ENCODE measurements around the gene STAC3. TPM values are rescaled to one million over a fixed set of nuclear protein-coding genes. Genes with fewer than 3 reads are reported as not detected.

The STAC3 gene
- total and polyA plus RNA-seq, 9 of the 15 experiments (the other 6 are each of a cell fraction or from before 2014, with no cell fraction given): 0.45 to 6.4 (median 3.3) TPM

DNA sequence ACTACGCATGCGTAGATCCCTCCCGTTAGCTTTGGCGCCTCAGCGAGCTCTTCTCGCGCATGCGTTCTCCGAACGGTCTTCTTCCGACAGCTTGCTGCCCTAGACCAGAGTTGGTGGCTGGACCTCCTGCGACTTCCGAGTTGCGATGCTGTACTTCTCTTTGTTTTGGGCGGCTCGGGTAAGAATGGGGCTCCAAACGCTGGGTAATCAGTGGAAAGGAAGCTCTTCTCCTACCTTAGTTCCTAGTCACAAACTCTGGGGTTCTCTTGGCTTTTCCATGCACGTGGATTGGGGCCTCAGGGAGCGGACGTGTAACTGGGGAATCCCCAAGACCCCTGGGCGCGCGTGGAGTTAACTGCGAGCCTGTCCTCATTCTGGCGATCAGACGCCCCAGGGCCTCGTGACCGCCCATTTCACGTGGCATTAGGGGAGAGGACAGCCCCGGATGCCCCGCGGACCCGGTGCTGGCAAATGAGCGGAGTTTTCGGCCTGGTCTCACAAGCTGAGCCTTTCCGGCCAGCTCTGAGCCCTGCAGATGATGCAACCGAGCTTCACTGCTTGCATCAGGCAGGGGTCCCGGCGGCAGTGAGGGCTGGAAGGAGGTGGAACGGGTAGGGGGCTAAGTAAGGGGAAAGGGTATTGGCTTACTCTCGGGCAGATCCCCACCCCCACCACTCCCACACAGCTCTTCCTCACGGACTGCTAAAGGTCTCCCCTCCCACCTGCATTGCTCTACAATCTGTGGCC lies 21.2 kb downstream of the STAC3 start, which contains the start of gene SHMT2 (continued):
- TF ChIP-seq LEF1 (IDR thresholded peaks at IDR 0.05) (no peak), ZNF133 (CRISPR knock-in tag; IDR thresholded peaks at IDR 0.05) (no peak), KDM1A (IDR thresholded peaks at IDR 0.05) (no peak), STAT5B (CRISPR knock-in tag; IDR thresholded peaks at IDR 0.05) (no peak), TCFL5 (CRISPR knock-in tag; conservative IDR thresholded peaks at IDR 0.05) (no peak), KHSRP (IDR thresholded peaks at IDR 0.05) (no peak), MCM7 (IDR thresholded peaks at IDR 0.05) (no peak), ZEB2 (IDR thresholded peaks at IDR 0.05) (no peak), MTA3 (IDR thresholded peaks at IDR 0.05; ENCODE audit: borderline replicate concordance) (no peak), JUN (IDR thresholded peaks at IDR 0.05; ENCODE audit: borderline replicate concordance, low read depth, low read length) (no peak), JUN (CRISPR knock-in tag; IDR thresholded peaks at IDR 0.05; ENCODE audit: borderline replicate concordance) (no peak; the same call in 1 of the 2 replicates), ZSCAN29 (IDR thresholded peaks at IDR 0.05) (no peak), SIRT6 (IDR thresholded peaks at IDR 0.05; ENCODE audit: low read depth, low read length) (no peak), MCM5 (IDR thresholded peaks at IDR 0.05; ENCODE audit: low read depth) (no peak), YBX1 (IDR thresholded peaks at IDR 0.05) (no peak), ETV6 (IDR thresholded peaks at IDR 0.05; ENCODE audit: borderline replicate concordance in 1 of 2, low read depth in 2 of 2, low read length in 1 of 2) (no peak), ETV6 (CRISPR knock-in tag; IDR thresholded peaks at IDR 0.05; ENCODE audit: borderline replicate concordance) (no peak), SRSF1 (IDR thresholded peaks at IDR 0.05; ENCODE audit: low read depth, low read length) (no peak), SNRNP70 (optimal IDR thresholded peaks at IDR 0.05; ENCODE audit: low read depth, low read length) (no peak), PHF21A (IDR thresholded peaks at IDR 0.05; ENCODE audit: borderline replicate concordance, low read depth) (no peak), NFRKB (IDR thresholded peaks at IDR 0.05; ENCODE audit: low read depth) (no peak; the same call in 1 of the 2 replicates), RBBP5 (IDR thresholded peaks at IDR 0.05; ENCODE audit: borderline replicate concordance, insufficient read depth, low read length, poor library complexity, severe bottlenecking) (no peak)
- TF ChIP-seq, protein P1, sequence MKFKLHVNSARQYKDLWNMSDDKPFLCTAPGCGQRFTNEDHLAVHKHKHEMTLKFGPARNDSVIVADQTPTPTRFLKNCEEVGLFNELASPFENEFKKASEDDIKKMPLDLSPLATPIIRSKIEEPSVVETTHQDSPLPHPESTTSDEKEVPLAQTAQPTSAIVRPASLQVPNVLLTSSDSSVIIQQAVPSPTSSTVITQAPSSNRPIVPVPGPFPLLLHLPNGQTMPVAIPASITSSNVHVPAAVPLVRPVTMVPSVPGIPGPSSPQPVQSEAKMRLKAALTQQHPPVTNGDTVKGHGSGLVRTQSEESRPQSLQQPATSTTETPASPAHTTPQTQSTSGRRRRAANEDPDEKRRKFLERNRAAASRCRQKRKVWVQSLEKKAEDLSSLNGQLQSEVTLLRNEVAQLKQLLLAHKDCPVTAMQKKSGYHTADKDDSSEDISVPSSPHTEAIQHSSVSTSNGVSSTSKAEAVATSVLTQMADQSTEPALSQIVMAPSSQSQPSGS (CRISPR knock-in tag; IDR thresholded peaks at IDR 0.05): no peak
- TF ChIP-seq, protein P2, sequence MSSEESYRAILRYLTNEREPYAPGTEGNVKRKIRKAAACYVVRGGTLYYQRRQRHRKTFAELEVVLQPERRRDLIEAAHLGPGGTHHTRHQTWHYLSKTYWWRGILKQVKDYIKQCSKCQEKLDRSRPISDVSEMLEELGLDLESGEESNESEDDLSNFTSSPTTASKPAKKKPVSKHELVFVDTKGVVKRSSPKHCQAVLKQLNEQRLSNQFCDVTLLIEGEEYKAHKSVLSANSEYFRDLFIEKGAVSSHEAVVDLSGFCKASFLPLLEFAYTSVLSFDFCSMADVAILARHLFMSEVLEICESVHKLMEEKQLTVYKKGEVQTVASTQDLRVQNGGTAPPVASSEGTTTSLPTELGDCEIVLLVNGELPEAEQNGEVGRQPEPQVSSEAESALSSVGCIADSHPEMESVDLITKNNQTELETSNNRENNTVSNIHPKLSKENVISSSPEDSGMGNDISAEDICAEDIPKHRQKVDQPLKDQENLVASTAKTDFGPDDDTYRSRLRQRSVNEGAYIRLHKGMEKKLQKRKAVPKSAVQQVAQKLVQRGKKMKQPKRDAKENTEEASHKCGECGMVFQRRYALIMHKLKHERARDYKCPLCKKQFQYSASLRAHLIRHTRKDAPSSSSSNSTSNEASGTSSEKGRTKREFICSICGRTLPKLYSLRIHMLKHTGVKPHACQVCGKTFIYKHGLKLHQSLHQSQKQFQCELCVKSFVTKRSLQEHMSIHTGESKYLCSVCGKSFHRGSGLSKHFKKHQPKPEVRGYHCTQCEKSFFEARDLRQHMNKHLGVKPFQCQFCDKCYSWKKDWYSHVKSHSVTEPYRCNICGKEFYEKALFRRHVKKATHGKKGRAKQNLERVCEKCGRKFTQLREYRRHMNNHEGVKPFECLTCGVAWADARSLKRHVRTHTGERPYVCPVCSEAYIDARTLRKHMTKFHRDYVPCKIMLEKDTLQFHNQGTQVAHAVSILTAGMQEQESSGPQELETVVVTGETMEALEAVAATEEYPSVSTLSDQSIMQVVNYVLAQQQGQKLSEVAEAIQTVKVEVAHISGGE (CRISPR knock-in tag; IDR thresholded peaks at IDR 0.05): 0 out of 6 replicates have a peak, but pooled peaks of 1 of the 3 experiments have one; percentile 46
- TF ChIP-seq, protein P3, sequence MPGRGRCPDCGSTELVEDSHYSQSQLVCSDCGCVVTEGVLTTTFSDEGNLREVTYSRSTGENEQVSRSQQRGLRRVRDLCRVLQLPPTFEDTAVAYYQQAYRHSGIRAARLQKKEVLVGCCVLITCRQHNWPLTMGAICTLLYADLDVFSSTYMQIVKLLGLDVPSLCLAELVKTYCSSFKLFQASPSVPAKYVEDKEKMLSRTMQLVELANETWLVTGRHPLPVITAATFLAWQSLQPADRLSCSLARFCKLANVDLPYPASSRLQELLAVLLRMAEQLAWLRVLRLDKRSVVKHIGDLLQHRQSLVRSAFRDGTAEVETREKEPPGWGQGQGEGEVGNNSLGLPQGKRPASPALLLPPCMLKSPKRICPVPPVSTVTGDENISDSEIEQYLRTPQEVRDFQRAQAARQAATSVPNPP (IDR thresholded peaks at IDR 0.05; ENCODE audit: borderline replicate concordance, insufficient read depth, insufficient read length): no peak
